ENCODE data around the gene LY6G5C. TPM values are rescaled to one million over a fixed set of nuclear protein-coding genes. Genes with fewer than 3 reads are reported as not detected.

The LY6G5C gene
- total RNA-seq, 4 donors from 2014 or later: 0.95 to 2.2 TPM; not detected in 2

GRCh38 chr6:31722173-31722572 lies 41.3 kb upstream of the LY6G5C start:
- Histone ChIP-seq H3K36me3 (no peaks in the 10 kb centered on the region), H3K4me1 (peaks cover 2 to 31% (median 24%) of the 10 kb centered on the region in 4 donors), H3K4me3 (no peak overlapping the region), H3K9me3 (no peaks in the 10 kb centered on the region), H3K27ac (no peak overlapping the region), H3K27me3 (no peaks in the 10 kb centered on the region)
- no peak for TF ChIP-seq EP300 (IDR thresholded peaks at IDR 0.05; ENCODE audit: low read depth)
- no peak for TF ChIP-seq POLR2AphosphoS5 (IDR thresholded peaks at IDR 0.05)
- TF ChIP-seq CTCF (IDR thresholded peaks at IDR 0.05): no peak
- no peak for TF ChIP-seq POLR2A (IDR thresholded peaks at IDR 0.05)
- 60 to 66% methylated on average over 1 to 3 of the region's 3 CpGs for WGBS, 2 donors (ENCODE audit: low coverage in 1 of 2)
- no peak for DNase-seq
- in situ Hi-C loops (cut with MboI; ENCODE audit: low pct_ligation_motif_present in 1 of 4, low pct_unique_long_range_greater_than_20kb in 1 of 4, low sequenced_read_pairs in 3 of 4) (no loop called here), intact Hi-C loops (cut with DNase I; ENCODE audit: low total_unique reads) (no loop called here)

- Histone ChIP-seq H3K4me1 (peaks cover 0 to 24% (median 19%) of the 10 kb centered on the region in 4 donors), H3K4me3 (no peak within 1 kb of the TSS), H3K9me3 (no peaks in the 10 kb centered on the region), H3K27ac (no peak within 1 kb of the TSS), H3K36me3 (no peaks in the 10 kb centered on the region), H3K27me3 (no peaks in the 10 kb centered on the region)
- no peak for TF ChIP-seq POLR2A (IDR thresholded peaks at IDR 0.05)
- TF ChIP-seq POLR2AphosphoS5 (IDR thresholded peaks at IDR 0.05): no peak
- no peak for TF ChIP-seq EP300 (IDR thresholded peaks at IDR 0.05; ENCODE audit: low read depth)
- no peak for TF ChIP-seq CTCF (IDR thresholded peaks at IDR 0.05)
- in situ Hi-C loops (cut with MboI; ENCODE audit: low pct_ligation_motif_present in 1 of 4, low pct_unique_long_range_greater_than_20kb in 1 of 4, low sequenced_read_pairs in 3 of 4) (no loop called here), intact Hi-C loops (cut with DNase I; ENCODE audit: low total_unique reads) (no loop called here)
- 78 to 82% methylated on average over 2 to 4 of the region's 4 CpGs for WGBS, 2 donors (ENCODE audit: low coverage in 1 of 2)
- no peak for DNase-seq
Observed at GRCh38 chr6:31721351-31722020, 40.6 kb upstream of the LY6G5C start, which contains the start of gene LY6G6C. TSS of gene LY6G6C (minus strand) at chr6:31721746. CDS start at chr6:31721679, 67 bp downstream.

- WGBS, 2 donors (ENCODE audit: low coverage in 1 of 2): 60 to 80% methylated on average over 5 of the region's 5 CpGs
- no peak for TF ChIP-seq POLR2A (IDR thresholded peaks at IDR 0.05)
- no peak for TF ChIP-seq CTCF (IDR thresholded peaks at IDR 0.05)
- no peak for TF ChIP-seq POLR2AphosphoS5 (IDR thresholded peaks at IDR 0.05)
- TF ChIP-seq EP300 (IDR thresholded peaks at IDR 0.05; ENCODE audit: low read depth): no peak
- intact Hi-C loops (cut with DNase I; ENCODE audit: low total_unique reads) (loop anchor here (1.0 kb wide), 1 partner anchor 30 kb away; no protein-coding TSS in a partner anchor), in situ Hi-C loops (cut with MboI; ENCODE audit: low pct_ligation_motif_present in 1 of 4, low pct_unique_long_range_greater_than_20kb in 1 of 4, low sequenced_read_pairs in 3 of 4) (no loop called here)
- no peak overlapping the region for H3K4me3 ChIP-seq
- no peak for DNase-seq
- no peaks in the 10 kb centered on the region for H3K27me3 ChIP-seq
- peaks cover 0 to 18% (median 17%) of the 10 kb centered on the region in 4 donors for H3K4me1 ChIP-seq
- no peaks in the 10 kb centered on the region for H3K36me3 ChIP-seq
- no peak overlapping the region for H3K27ac ChIP-seq
- no peaks in the 10 kb centered on the region for H3K9me3 ChIP-seq
Observed at GRCh38 chr6:31720196-31720770, 39.4 kb upstream of the LY6G5C start.

GRCh38 chr6:31719001-31719400 lies 38.1 kb upstream of the LY6G5C start:
- Histone ChIP-seq H3K4me3 (no peak overlapping the region), H3K36me3 (no peaks in the 10 kb centered on the region), H3K4me1 (peaks cover 0 to 30% (median 21%) of the 10 kb centered on the region in 4 donors), H3K9me3 (no peaks in the 10 kb centered on the region), H3K27ac (peak overlapping the region; percentile 52 to 66 (median 60)), H3K27me3 (no peaks in the 10 kb centered on the region)
- in situ Hi-C loops (cut with MboI; ENCODE audit: low pct_ligation_motif_present in 1 of 4, low pct_unique_long_range_greater_than_20kb in 1 of 4, low sequenced_read_pairs in 3 of 4): no loop called here
- no peak for TF ChIP-seq POLR2AphosphoS5 (IDR thresholded peaks at IDR 0.05)
- TF ChIP-seq POLR2A (IDR thresholded peaks at IDR 0.05): no peak
- no peak for TF ChIP-seq EP300 (IDR thresholded peaks at IDR 0.05; ENCODE audit: low read depth)
- no peak for TF ChIP-seq CTCF (IDR thresholded peaks at IDR 0.05)
- no peak for DNase-seq
- intact Hi-C loops (cut with DNase I; ENCODE audit: low total_unique reads): no loop called here
- 62 to 87% methylated on average over 3 to 6 of the region's 6 CpGs for WGBS, 2 donors (ENCODE audit: low coverage in 1 of 2)
